Esophagus muscularis mucosa (tissue), 4 donors: ENCODE measurements around the gene PRSS33. TPM values are rescaled to one million over a fixed set of nuclear protein-coding genes. Genes with fewer than 3 reads are reported as not detected.

Experiments used
- DNase-seq: peaks from one replicate; pipeline ENCODE4 v3.0.0-alpha.2; 2017; ENCODE audit errors: extremely low spot score
- H3K27ac ChIP-seq, 4 donors: fragments of 200-600 bp; sonication (generic); replicated peaks in 1 of 4; 1 replicate in 3 of 4; 2 replicates in 1 of 4; pipeline ENCODE4 v1.5.1; 2016 to 2019; ENCODE audit warnings: mild to moderate bottlenecking in 1 of 4
- H3K27me3 ChIP-seq, 4 donors: fragments of 200-600 bp; sonication (generic); one replicate each; pipeline versions ENCODE4 v1.5.1 to v1.6.0; 2016 to 2019
- H3K36me3 ChIP-seq, 4 donors: fragments of 200-600 bp; sonication (generic); one replicate each; pipeline ENCODE4 v1.5.1; 2016 to 2019
- H3K4me1 ChIP-seq, 4 donors: fragments of 200-600 bp; sonication (generic); one replicate each; pipeline ENCODE4 v1.5.1; 2016 to 2019
- H3K4me3 ChIP-seq, 4 donors: fragments of 200-600 bp; sonication (generic); 1 replicate in 2 of 4; 2 replicates in 2 of 4; pipeline ENCODE4 v1.5.1; 2016 to 2019; ENCODE audit warnings: mild to moderate bottlenecking in 4 of 4, moderate library complexity in 1 of 4
- H3K9me3 ChIP-seq, 4 donors: fragments of 200-600 bp; sonication (generic); 1 replicate in 3 of 4; 2 replicates in 1 of 4; pipeline ENCODE4 v1.5.1; 2016 to 2019
- CTCF ChIP-seq, 3 experiments: fragments of 200-600 bp in 2 of 3; fragments of 450-650 bp in 1 of 3; sonication (generic) in 2 of 3; IDR thresholded peaks; one replicate each; pipeline ENCODE4 v1.5.1; 2017 to 2019; ENCODE audit warnings: antibody characterized with exemption in 3 of 3, mild to moderate bottlenecking in 2 of 3, moderate library complexity in 1 of 3
- EP300 ChIP-seq: sonication (generic); formaldehyde crosslinking; IDR thresholded peaks from one replicate; pipeline ENCODE4 v1.6.1; 2017; ENCODE audit warnings: antibody characterized with exemption
- POLR2A ChIP-seq: fragments of 450-650 bp; IDR thresholded peaks from one replicate; pipeline ENCODE4 v1.6.1; 2017; ENCODE audit warnings: antibody characterized with exemption, moderate library complexity, mild to moderate bottlenecking, low read depth
- POLR2AphosphoS5 ChIP-seq, 2 donors: sonication (generic); formaldehyde crosslinking; IDR thresholded peaks; one replicate each; pipeline ENCODE4 v1.6.1; 2017; ENCODE audit warnings: antibody characterized with exemption in 2 of 2
- WGBS: methylation state at CpG from one replicate; pipeline ENCODE4 v1.1.5; 2018; 5-methylcytosine and 5-hydroxymethylcytosine counted together
- intact Hi-C: fragments of 100-400 bp; cut with DNase I; formaldehyde crosslinking; loops from one replicate; pipeline ENCODE4 v1.15.1; 2023
- total RNA-seq, 4 donors: library from RNA; depleted of rRNA; stranded (reverse); fragments of >200 nt; gene quantifications; one replicate each; pipeline versions ENCODE4 v1.1.0 to v1.2.1, GENCODE V29; 2016

The PRSS33 gene
- total RNA-seq, 4 donors from 2014 or later = not detected

GRCh38 chr16:2825049-2825742 lies 37.8 kb upstream of the PRSS33 start:
- Histone ChIP-seq H3K9me3 (no peaks in the 10 kb centered on the region), H3K27me3 (peaks cover 0 to 64% (median 0%) of the 10 kb centered on the region in 4 donors), H3K4me1 (peaks cover 0 to 7% (median 0%) of the 10 kb centered on the region in 4 donors), H3K27ac (no peak overlapping the region), H3K36me3 (no peaks in the 10 kb centered on the region), H3K4me3 (no peak overlapping the region)
- 90% methylated on average over 19 of the region's 26 CpGs for WGBS
- intact Hi-C loops = no loop called here
- no peak for DNase-seq
- TF ChIP-seq POLR2AphosphoS5 (IDR thresholded peaks at IDR 0.05) (no peak), EP300 (no peak), POLR2A (no peak), CTCF (IDR thresholded peaks at IDR 0.05) (no peak)

GRCh38 chr16:2824626-2825025 lies 37.3 kb upstream of the PRSS33 start:
- DNase-seq = no peak
- no peaks in the 10 kb centered on the region for H3K36me3 ChIP-seq
- TF ChIP-seq POLR2AphosphoS5 (IDR thresholded peaks at IDR 0.05) (no peak), CTCF (IDR thresholded peaks at IDR 0.05) (no peak), EP300 (no peak), POLR2A (no peak)
- no peak overlapping the region for H3K4me3 ChIP-seq
- peaks cover 0 to 1% (median 0%) of the 10 kb centered on the region in 4 donors for H3K4me1 ChIP-seq
- no peak overlapping the region for H3K27ac ChIP-seq
- intact Hi-C loops = no loop called here
- H3K9me3 ChIP-seq = no peaks in the 10 kb centered on the region
- 82% methylated on average over 10 of the region's 10 CpGs for WGBS
- H3K27me3 ChIP-seq = peaks cover 0 to 63% (median 0%) of the 10 kb centered on the region in 4 donors

- H3K4me1 ChIP-seq = no peaks in the 10 kb centered on the region
- H3K4me3 ChIP-seq = no peak overlapping the region
- no peaks in the 10 kb centered on the region for H3K9me3 ChIP-seq
- WGBS = 63% methylated on average over 4 of the region's 4 CpGs
- H3K27ac ChIP-seq = no peak overlapping the region
- intact Hi-C loops = no loop called here
- TF ChIP-seq EP300 (no peak), CTCF (IDR thresholded peaks at IDR 0.05) (no peak), POLR2A (no peak), POLR2AphosphoS5 (IDR thresholded peaks at IDR 0.05) (no peak)
- H3K27me3 ChIP-seq = peaks cover 0 to 60% (median 0%) of the 10 kb centered on the region in 4 donors
- no peak for DNase-seq
- no peaks in the 10 kb centered on the region for H3K36me3 ChIP-seq
Measured at GRCh38 chr16:2822496-2822895, 35.1 kb upstream of the PRSS33 start.

GRCh38 chr16:2822158-2822495 lies 34.8 kb upstream of the PRSS33 start:
- no peaks in the 10 kb centered on the region for H3K36me3 ChIP-seq
- TF ChIP-seq POLR2A = no peak
- no peak for TF ChIP-seq EP300
- TF ChIP-seq POLR2AphosphoS5 (IDR thresholded peaks at IDR 0.05) = no peak
- TF ChIP-seq CTCF (IDR thresholded peaks at IDR 0.05) = no peak
- WGBS = 79% methylated on average over 8 of the region's 8 CpGs
- H3K4me1 ChIP-seq = peaks cover 0 to 1% (median 0%) of the 10 kb centered on the region in 4 donors
- H3K27me3 ChIP-seq = peaks cover 0 to 60% (median 1%) of the 10 kb centered on the region in 4 donors
- no peak overlapping the region for H3K4me3 ChIP-seq
- H3K9me3 ChIP-seq = no peaks in the 10 kb centered on the region
- DNase-seq = no peak
- H3K27ac ChIP-seq = no peak overlapping the region
- intact Hi-C loops = no loop called here
